Lower leg skin (tissue), 4 donors: ENCODE measurements around the gene SYT10. TPM values are rescaled to one million over a fixed set of nuclear protein-coding genes. Genes with fewer than 3 reads are reported as not detected.

Source experiments
- DNase-seq, 2 donors: peaks; one replicate each; pipeline ENCODE4 v3.0.0-alpha.2; 2019; ENCODE audit warnings: low spot score in 2 of 2
- H3K4me3 ChIP-seq: fragments of 200-600 bp; sonication (generic); 2 replicates; pipeline ENCODE4 v1.5.1; 2017; ENCODE audit warnings: mild to moderate bottlenecking, low read depth; ENCODE audit not compliant: poor library complexity, severe bottlenecking
- POLR2A ChIP-seq, 2 donors: fragments of 450-650 bp; IDR thresholded peaks; one replicate each; pipeline ENCODE4 v1.6.1; 2016 to 2017; ENCODE audit warnings: antibody characterized with exemption in 2 of 2, mild to moderate bottlenecking in 1 of 2, moderate library complexity in 1 of 2
- WGBS, 2 donors: methylation state at CpG; one replicate each; pipeline ENCODE4 v1.1.5; 2018; 5-methylcytosine and 5-hydroxymethylcytosine counted together
- intact Hi-C: fragments of 100-400 bp; cut with DNase I; formaldehyde crosslinking; loops from one replicate; pipeline ENCODE4 v1.15.0; 2023; ENCODE audit warnings: low total_unique reads
- total RNA-seq, 4 donors: library from RNA; depleted of rRNA; stranded (reverse); fragments of >200 nt; gene quantifications; one replicate each; pipeline ENCODE4 v1.1.0, GENCODE V29; 2016
- TF ChIP-seq, protein P1 (sequence below), 3 donors: fragments of 450-650 bp; IDR thresholded peaks; one replicate each; pipeline ENCODE4 v1.5.1; 2016; ENCODE audit warnings: antibody characterized with exemption in 3 of 3, mild to moderate bottlenecking in 3 of 3, moderate library complexity in 2 of 3

Gene SYT10
- total RNA-seq, 4 donors from 2014 or later: 0.06 to 0.08 TPM; not detected in 2

DNA sequence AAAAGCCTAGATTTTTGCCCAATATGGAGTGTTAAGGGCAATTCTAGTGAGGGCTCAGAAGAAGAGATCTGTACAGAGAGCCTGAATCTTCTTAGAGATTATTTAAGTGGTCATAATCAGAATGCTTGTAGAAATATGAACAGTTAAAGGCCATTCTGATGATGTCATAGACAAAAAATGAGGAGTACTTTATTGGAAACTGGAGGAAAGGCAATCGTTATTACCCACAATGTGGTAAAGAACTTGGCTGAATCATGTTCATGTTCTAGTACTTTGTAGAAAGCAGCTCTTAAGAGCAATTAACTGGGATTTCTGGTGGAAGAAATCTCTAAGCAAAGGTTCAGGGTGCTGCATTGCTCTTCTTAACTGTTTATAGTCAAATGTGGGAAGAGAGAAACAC lies 36.4 kb upstream of the SYT10 start:
- no peak overlapping the region for H3K4me3 ChIP-seq
- intact Hi-C loops: no loop called here
- DNase-seq: no peak
- TF ChIP-seq, protein P1, sequence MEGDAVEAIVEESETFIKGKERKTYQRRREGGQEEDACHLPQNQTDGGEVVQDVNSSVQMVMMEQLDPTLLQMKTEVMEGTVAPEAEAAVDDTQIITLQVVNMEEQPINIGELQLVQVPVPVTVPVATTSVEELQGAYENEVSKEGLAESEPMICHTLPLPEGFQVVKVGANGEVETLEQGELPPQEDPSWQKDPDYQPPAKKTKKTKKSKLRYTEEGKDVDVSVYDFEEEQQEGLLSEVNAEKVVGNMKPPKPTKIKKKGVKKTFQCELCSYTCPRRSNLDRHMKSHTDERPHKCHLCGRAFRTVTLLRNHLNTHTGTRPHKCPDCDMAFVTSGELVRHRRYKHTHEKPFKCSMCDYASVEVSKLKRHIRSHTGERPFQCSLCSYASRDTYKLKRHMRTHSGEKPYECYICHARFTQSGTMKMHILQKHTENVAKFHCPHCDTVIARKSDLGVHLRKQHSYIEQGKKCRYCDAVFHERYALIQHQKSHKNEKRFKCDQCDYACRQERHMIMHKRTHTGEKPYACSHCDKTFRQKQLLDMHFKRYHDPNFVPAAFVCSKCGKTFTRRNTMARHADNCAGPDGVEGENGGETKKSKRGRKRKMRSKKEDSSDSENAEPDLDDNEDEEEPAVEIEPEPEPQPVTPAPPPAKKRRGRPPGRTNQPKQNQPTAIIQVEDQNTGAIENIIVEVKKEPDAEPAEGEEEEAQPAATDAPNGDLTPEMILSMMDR (IDR thresholded peaks at IDR 0.05): no peak
- TF ChIP-seq POLR2A (IDR thresholded peaks at IDR 0.05): no peak
- WGBS, 2 donors: 31 to 84% methylated on average over 1 of the region's 1 CpG

DNA sequence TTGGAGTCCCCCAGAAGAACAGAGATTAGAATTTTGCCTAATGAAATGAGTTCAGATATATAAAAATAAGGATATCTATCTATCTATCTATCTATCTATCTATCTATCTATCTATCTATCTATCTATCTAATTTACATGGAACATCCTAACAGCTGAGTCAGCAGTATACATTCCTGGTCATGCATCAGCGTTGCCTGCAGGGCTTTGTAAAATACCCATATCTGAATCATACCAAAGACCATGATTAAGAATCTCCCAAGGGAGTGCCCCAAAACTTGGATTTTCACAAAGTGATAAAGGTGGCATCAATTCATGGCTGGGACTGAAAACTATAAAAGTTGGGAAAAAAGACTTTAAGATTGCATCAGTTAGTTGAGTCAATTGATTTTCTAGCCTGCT lies 32.7 kb upstream of the SYT10 start:
- 76 to 77% methylated on average over 1 of the region's 1 CpG for WGBS, 2 donors
- no peak overlapping the region for H3K4me3 ChIP-seq
- intact Hi-C loops: no loop called here
- no peak for TF ChIP-seq POLR2A (IDR thresholded peaks at IDR 0.05)
- TF ChIP-seq, protein P1 (IDR thresholded peaks at IDR 0.05): no peak
- no peak for DNase-seq

DNA sequence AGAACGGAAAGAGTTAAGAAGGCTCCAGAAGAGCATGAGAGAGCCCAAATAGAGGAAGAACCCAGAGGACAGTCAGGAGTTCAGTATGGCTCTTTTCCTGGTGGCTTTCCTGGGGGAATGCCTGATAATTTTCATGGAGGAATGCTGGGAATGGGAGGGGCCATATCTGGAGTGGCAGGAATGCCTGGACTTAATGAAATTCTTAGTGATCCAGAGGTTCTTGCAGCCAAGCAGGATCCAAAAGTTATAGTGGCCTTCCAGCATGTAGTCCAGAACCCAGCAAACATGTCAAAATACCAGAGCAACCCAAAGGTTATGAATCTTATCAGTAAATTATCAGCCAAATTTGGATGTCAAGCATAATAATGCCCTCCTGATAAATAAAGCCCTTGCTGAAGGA lies 15.5 kb upstream of the SYT10 start:
- intact Hi-C loops: no loop called here
- TF ChIP-seq, protein P1 (IDR thresholded peaks at IDR 0.05): no peak
- TF ChIP-seq POLR2A (IDR thresholded peaks at IDR 0.05): no peak
- 96 to 100% methylated on average over 1 of the region's 1 CpG for whole genome bisulfite sequencing, 2 donors
- no peak overlapping the region for H3K4me3 ChIP-seq
- no peak for DNase-seq

DNA sequence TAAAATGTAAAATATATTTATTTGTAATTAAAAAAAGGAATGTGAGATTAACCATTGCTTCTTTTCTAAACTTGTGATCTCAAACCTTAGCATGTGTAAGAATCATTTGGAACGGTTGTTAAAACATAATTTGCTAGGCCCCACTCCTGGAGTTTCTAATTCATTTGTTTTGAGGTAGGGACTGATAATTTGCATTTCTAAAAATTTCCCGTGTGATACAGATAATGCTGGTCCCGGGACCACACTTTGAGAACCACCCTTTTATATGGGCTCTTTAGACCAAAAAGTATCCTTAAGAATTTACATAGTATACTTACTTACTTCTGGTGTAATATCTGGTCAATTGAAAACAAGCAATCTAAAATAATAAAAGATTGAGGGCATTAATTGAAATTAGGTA lies 10.9 kb upstream of the SYT10 start:
- 87 to 89% methylated on average over 3 of the region's 3 CpGs for WGBS, 2 donors
- no peak overlapping the region for H3K4me3 ChIP-seq
- TF ChIP-seq, protein P1 (IDR thresholded peaks at IDR 0.05): no peak
- no peak for TF ChIP-seq POLR2A (IDR thresholded peaks at IDR 0.05)
- intact Hi-C loops: no loop called here
- DNase-seq: no peak

DNA sequence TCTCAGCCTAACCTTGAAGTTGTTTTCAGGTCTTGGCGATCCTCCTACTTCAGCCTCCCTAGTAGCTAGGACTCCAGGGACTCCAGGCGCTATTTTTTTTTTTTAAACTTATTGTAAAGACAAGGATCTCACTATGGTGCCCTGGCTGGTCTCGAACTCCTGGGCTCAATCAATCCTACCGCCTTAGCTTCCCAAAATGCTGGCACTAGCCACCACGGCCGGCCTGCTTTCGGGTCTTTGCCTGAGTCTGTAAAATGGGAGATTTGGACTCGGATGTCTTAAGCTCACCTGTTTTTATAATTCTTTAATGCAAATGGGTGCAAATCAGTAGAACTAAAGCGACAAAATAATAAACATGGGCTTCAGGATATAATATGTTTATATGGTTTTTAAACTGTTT lies 858 bp upstream of the SYT10 start:
- DNase-seq: no peak
- WGBS, 2 donors: 92 to 94% methylated on average over 9 of the region's 9 CpGs
- H3K4me3 ChIP-seq: no peak overlapping the region
- TF ChIP-seq, protein P1 (IDR thresholded peaks at IDR 0.05): no peak
- TF ChIP-seq POLR2A (IDR thresholded peaks at IDR 0.05): no peak
- intact Hi-C loops: no loop called here

DNA sequence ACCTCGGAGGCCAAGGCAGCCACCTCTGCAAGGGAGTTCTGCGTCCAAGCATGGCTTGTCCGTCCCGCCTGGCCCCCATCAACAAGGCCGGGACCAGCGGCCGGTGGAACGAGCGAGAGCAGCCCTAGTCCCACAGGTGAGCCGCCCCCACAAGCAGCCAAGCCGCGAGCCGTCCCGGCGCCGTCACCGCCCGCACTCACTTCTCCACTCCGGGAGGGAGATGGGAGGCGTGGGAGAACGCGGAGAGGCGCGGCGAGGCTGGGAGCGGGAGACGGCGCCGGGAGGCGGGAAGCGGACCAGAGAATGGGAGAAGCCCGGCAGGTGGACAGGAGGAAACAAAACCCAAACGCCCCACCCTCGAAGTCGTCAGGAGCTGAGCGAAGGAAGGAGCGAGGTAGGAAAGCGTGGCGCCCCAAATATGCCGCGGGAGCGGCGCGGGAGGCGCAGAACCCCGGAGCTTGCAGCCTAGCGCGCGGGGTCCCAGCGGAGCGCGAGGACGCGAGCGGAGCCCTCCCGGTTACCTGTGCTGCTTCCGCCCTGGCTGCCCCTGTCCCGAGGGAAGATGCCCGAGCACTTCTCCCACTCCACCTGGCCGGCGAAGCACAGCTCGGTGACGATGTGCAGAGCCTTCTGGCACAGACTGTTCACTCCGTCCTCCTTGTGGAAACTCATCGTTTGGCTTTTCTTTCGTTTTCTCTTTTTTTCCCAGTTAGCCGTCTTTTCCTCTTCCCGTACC lies 600 bp downstream of the SYT10 start:
- TF ChIP-seq, protein P1 (IDR thresholded peaks at IDR 0.05): no peak
- no peak for TF ChIP-seq POLR2A (IDR thresholded peaks at IDR 0.05)
- H3K4me3 ChIP-seq: peak overlapping the region; percentile 60
- intact Hi-C loops: no loop called here
- 1 to 2% methylated on average over 67 of the region's 68 CpGs for WGBS, 2 donors
- DNase-seq: no peak
